ENCODE results near the gene ITGA11. TPM values are rescaled to one million over a fixed set of nuclear protein-coding genes. Genes with fewer than 3 reads are reported as not detected.

The ITGA11 gene
- polyA plus RNA-seq, 1 donor, result 2.3 TPM

DNA sequence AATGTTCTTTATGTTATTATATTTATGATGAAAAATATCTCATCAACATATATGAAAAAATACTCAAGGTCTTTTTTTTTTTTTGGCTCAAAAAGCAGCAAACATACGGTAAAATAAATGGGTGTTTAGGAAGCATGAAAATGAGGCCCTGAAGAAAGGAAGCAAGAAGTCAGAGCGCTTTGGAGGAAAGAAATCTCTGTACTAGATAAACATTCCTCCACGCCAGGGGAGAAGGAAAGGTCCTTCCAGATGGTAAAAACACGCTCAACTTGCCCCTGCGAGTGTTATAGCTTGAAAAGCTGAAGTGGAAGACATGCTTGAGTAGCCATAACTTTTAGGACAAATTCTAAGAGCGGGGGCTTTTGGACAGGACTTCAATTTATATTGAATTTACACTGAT lies 101.5 kb downstream of the ITGA11 start:
- DNase-seq, result no peak

DNA sequence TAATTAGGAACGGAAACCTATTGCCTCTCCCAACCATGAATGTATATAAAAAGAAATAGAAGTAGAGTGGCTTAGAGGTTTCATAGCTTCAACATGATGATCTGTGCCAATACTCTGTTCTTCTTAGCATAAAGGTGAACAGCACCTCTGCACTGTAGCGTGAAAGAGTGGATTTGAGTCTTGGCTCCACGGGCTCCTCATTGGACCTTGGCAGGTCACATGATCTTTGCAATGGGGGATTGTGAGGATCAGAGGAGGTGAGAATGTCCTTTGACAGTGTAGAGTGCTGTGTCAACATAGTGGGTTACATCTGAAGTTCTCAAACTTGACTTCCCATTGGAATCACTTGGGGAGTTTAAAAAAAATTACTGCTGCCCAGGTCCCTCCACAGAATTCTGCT lies 103.0 kb downstream of the ITGA11 start:
- DNase-seq, result no peak

DNA sequence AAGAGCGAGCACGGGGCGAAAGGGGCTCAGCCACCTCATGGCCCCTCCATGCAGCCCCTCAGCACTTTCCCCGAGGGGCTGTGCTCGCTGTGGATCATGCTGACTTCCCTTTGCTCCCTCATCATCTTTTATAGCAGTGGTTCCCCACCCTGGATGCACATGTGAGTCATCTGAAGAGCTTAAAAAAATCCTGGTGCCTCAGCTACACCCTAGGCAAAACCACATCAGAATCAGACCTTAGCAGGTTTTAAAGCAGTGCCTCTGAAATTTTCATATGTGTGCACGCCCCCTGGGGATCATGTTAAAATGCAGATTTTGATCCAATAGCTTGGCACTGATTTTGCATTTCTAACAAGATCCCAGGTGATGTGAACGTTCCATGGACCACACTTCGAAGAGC lies 103.5 kb downstream of the ITGA11 start:
- DNase-seq, result no peak

DNA sequence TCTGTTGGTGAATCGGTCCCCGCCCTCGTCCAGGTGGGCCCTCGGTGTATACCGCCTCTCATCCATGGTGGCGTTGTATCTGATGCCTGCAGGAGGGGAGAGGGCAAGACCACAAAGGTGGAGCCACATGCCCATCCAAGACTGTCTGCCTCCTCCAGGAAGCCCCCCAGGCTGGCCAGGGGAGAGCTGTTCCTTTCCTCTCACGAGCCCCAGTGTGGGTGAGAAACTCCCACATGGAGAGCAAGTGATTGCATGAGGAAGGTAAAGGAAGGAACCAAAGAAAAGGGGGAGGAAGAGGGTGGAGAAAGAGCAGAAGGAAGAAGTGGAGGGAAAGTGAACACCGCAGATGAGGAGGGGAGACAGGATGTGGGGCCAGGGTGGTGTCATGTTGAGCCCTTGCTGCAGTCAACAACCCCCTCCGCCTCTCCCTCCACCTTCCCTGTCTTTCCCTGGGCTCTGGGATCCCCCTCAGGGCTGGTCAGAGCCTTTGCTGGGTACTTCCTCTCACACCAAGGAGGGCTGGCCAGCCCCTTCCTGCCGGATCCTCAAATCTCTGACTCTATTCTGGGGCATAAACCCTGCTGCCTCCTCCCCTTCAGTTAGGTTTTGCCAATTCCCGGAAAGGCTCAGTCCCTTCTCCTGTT lies 105.1 kb downstream of the ITGA11 start:
- DNase-seq, result no peak

DNA sequence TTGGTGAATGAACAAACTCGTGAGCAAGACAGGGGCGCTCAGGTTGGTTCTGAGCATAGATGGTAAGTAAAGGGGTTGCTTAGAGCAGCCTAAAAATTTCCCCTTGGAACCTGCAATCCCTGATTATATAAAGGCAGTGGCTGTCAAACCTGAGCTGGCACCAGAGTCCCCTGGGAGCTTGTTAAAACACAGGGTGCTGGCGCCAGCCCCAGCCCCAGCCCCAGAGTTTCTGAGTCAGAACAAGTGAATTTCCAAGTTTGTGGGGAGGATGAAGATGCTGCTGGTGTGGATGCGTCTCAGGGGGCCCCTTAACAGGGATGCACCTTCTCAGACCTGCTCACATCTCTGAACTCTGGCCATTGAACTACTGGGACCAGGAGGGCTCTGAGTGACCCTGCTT lies 106.2 kb downstream of the ITGA11 start:
- no peak for DNase-seq

DNA sequence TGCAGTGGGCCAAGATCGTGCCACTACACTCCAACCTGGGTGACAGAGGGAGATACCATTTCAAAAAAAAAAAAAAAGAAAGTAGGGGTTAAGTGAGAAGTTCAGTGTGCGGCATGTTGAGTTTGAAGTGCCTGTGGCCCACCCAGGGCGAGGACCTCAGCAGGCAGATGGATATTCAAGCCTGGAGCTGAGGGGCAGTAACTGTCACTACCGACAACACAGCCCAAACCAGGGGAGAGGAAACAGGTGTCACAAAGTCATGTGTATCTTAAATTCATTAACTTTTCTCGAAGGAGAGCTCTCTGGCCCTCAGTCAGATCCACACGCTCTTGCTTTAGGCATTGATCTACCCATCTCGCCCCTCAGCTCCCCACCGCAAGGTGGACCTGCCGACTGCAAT lies 109.2 kb downstream of the ITGA11 start:
- no peak for DNase-seq

DNA sequence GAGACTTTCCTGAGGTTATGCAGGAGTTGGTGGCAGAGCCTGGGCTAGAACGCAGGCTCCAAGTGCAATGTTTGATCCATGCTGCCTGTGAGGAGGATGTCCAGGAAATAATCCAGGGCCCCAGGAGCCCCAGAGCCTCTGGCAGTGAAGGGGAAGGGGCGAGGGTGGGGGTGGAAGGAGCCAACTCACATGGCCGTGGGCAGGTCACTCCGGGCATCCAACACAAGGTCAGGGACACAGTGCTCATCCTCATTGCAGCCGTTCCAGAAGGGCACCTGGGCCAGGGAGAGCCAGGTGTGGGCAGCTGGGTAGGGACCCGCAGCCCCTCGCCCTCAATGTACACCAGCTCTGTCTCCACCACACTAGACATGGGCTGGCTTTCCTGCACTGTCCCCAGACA lies 110.7 kb downstream of the ITGA11 start:
- DNase-seq, result no peak

DNA sequence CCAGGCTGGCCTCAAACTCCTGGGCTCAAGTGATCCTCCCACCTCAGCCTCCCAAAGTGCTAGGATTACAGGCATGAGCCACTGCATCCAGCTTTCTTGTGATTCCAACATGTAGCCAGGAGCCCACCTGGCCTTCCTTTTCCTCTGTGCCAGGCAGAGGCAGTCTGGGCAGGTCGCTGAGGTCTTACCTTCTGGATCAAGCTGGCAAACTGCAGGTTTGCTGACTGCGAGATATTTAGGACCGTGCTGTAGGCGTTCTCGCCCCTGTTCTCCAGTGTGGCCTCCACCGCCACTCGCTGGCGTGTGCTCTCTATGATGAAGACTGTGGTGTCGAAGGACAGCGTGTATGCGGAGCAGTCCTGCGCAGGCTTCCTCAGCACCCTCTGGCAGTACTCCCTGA lies 112.0 kb downstream of the ITGA11 start:
- DNase-seq, result no peak

DNA sequence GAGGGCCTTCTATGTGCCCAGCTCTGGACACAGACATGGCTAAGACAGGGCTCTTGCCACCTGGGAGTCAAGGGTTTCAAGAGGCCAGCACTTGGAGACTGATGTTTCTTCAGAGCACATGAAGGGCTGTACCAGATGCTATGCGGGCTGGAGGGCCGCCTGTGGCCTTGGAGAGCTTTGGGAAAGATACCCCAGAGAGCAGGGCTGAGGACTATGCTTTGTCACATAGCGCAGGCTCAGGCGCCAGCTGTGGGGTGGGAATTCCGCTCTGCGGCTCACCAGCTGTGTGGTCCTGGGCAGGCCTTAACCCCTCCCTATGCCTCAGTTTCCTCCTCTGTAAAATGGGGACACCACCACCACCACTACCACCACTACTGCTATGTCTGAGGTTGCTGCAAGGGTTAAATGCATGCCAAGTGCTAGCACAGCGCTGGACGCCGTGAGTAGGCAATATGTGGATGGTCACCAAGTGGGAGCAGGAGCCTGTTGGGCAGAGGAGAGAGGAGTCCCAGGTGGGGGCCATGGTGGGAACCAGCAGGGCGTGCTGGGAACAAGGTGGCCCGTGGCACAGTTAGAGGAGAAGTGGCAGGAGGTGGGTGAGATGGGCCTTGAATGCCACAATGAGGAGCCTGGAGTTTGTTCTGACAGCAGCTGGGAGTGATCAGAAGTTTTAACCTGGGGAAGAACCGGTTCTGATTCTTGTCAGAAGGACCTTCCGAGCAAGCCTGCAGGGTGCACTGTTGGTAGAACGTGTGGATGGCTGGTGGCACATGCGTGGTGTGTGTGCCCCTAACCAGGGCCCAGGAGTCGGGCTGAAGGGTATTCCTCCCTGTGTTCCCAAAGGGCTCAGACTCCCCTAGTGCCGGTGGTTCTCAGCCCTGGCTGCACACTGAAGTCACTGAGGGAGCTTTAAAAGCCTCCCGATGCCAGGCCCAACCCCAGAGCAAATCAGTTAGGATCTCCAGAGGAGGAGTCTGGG lies 112.7 kb downstream of the ITGA11 start:
- no peak for DNase-seq

DNA sequence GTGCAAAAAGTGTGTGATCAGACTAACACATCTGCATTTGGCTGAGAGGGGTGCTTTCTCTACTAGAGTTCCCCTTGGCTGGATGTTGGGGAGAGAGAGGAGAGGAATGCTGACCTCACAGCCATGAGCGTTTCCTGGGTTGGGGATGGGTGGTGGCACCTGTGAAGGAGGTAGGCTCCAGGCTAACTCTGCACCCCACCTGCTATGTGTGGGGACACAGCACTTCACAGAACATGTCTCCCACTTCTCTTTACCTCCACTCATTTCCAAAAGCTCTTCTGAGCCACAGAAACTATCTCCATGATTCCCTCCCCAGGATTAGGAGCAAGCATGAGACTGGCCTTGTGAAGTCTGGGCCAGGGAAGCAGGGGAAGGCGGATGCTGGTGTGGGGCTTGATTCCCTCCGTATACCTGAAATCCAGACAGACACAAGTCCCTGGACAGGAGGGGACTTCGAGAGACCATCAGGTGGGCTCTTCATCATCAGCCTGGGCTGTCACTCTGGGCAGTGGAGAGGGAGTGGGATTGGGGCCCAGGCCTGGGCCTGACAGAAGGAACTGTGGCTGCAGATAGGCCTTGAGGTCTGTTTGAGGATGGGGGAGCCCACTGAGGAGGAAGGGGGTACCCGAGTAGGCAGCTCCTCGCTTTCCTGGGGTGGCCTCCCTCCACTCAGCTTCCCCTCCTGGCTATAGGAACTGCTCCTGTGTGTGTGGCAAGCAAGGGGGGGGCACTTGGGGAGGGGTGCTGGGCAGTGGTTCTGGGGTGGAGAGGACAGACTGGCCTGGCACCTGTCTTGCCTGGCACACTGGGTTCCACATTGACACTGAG lies 113.7 kb downstream of the ITGA11 start:
- no peak for DNase-seq

DNA sequence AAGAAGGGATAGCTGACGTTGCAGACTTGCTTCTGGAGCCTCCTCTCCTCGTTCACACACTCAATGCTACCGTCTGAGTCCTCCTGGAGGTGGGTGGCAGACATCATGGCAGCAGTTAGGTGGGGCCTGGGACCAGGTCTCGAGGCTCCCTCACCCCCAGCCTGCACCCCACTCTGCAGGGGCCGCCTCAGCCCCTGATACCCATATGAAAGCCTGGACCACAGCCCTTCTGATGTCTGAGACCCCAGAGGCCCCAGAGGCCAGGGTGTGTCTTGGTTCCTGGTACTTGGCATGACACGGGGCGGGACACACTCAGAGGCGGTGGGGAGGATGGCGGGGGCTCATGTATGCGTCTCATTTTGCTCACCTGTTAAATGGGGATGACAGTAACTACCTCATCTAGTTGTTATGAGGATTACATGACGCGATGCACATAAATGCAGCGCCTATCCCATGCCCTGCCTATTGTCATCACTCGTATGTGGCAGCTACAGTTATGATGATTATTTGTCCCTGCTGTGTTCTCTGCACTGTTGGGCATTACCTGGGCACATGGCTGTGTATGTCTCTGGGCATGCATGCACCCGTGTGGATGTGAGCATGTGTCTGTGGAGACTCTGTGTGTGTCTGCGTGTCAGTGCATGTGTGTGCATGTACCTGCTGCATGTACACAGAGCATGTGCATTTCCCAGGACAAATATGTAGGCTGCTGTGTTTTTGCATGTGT lies 114.5 kb downstream of the ITGA11 start:
- no peak for DNase-seq

DNA sequence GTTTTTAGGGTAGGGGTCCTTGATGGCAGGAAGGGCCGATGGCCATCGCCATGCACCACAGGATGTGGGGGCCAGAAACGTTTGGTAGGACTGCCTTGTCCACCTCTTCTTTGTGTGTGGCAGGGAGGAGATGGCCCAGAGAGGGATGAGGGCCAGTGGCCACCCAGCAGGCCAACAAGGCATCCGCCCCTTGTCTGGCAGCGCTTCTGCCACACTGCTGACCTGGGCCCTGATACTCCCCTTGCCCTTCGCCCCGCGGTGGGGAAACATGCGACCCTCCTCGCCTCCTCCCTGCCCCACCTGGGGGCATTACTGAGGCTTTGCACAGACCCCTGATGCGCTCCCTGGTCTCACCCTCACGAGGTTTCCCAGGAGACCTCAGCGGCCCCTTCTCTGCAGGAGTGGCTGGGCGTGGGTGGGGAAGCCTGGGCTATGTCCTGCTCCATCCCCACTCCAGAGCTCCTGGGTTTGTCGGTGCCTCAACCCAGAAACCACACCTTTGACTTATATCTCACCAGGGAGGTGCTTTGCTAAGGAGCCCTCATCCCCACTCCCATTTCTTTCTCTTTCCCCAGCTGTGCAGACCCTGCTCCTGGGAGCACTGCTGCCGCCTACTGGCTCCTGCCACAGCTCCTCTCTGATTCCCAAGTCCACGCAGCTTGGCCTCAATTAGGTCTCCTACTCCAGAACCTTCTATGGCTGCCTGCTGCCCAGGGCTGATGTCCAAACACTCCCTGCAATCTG lies 115.7 kb downstream of the ITGA11 start:
- no peak for DNase-seq

DNA sequence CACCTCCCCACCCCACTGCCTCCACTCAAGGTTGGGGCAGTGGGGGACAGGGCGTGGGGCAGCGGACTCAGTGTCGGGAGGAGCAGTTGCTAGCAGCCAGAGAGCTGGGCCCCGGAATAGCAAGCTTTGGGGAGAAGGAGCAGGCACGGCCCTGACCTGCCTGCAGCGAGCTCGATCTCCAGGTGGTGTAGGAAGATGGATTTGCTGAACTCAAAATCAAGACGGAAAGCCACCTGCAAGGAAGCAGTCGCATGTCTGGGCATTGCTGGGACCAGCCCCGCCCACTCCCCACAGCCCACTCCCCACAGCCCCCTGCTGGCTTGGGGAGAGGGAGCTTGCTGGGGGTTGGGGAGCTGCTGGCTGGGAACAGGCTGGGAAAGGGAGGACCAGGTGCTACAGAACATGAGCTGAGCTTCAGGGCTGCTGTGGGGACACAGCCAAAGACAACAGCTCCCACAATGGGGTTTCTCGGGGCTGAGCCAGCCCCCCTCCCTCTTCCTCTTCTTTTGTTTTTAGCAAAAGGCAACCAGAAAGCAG lies 116.4 kb downstream of the ITGA11 start:
- no peak for DNase-seq

DNA sequence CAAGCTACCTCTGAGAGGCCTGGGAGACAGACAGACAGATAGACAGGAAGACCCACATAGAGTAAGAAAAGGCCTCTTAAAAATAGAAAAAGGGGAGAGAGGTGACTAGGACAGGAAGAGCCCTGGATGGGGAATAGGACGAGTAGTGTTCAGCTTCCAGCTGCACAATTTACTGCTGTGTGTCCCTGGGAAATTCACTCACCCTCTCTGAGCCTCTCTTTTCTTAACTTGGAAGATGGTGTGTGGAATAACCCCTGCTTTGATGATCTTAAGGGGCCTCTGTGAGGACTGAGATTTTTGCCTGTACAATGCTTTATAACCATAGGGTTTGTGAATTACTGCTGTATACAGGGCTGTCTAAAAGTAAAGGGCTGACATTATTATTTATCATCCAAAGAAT lies 116.9 kb downstream of the ITGA11 start:
- no peak for DNase-seq

DNA sequence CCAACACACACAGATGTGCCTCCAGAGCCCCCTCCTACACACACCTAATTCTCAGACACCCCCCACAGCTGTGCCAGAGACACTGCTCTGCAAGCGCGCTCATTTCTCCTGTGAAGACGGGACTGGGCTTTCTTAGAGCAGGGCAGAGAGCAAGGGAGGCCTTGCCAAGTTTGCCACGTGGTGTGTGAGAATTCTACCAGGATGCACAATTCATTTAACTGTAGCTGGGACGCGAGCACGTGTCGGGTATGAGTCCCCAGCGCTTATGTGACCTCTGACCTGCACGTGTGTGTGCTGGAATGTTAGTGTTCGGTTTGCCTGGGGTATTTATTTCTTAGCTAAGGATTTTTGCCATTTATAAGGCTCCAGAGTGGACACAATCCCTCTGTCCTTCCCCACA lies 117.4 kb downstream of the ITGA11 start:
- DNase-seq, result no peak

DNA sequence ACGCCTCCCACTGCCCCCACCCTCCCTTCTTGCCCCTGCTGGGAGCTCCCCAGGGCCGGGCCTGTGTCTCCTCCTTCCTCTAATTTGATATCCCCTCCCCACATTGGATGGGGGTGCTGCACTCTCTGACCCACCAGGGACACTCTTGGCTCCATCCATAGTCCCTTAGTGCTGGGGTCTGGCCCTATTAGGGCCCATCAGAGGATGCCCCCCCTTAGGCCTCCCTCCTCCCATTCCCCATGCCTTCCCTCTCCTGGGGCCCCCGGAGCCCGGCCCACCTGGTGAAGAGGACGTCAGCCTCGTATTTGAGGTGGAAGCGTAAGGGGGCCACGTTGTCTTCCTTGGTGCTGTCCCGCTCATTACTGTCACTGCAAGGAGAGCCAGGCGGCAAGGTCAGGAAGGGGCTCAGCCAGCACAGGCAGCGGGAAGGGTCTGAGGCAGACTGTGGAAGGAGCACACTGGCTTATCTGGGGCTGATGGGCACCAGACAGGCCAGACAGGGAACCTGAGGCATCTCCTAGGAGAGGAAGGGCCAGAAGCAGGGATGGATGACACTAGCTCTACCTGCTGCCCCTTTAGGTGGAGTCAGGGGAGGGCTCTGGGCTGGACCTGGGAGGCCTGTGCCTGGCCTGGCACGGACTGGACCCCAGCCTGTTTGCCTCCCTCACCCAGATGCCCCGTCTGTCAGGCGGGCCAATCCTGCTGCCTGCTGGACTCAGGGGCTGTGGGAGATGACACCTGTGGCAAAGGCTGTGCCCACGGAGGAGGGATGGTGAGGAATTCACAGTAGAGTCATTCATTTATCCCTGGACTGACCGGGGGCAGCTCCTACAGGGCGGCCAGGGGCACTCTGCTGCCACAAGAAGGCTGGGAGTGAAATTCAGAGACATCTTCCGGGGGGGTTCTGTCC lies 118.2 kb downstream of the ITGA11 start:
- DNase-seq, result no peak

DNA sequence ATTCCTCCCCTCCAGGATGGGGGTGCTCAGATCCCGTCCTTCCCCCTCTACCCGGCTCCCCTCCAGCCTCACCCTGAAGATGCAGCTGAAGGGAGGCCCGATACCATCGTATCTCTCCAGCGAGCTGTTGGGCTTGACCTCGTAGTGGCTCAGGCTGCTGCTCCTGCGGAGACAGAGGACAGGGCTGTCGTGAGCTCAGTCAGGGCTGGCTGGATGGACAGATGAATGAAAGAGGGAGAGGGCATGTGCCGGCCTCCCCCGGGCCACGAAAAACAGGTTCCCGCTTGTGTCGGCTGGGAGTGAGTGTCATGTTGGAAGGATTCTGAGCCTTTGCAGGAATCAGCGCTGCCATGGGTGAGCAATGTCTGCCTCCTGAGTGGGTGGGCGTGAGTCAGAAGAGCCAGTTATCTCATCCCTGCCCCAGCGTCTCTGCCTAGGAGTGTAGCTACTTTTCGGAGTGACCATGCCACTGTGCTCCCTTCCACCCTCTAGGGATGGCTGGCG lies 119.2 kb downstream of the ITGA11 start:
- DNase-seq, result no peak

DNA sequence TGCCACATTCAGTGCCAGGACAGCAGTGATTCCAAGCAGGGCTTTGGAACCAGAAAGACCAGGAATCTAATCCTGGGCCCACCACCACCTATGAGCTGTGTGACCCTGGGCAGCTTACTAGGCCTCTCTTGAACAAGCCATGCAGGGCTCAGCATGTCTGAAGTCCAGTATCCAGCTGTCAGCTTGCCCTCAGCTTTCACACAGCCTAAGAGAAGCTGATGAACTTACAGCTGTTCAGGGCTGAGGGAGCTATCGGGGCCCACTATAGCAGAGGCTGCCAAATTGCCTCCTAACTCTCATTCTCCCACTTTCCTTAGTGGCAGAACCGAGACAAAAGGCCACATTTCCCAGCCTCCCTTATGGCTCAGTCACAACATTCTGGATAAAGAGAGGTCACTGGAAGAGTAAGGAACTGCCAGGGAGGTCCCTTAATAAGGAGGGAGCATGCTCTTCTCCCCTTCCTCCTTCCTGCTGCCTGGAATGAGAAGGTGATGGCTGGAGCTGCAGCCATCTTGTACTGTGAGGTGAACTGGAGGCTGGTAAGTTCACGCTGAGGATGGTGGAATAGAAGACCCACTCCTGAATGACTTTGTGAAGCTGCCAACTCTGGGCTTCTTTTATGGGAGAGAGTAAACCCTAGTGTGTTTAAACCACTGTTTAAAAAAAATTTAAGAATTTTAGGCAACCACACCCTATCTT lies 120.0 kb downstream of the ITGA11 start:
- DNase-seq, result no peak

DNA sequence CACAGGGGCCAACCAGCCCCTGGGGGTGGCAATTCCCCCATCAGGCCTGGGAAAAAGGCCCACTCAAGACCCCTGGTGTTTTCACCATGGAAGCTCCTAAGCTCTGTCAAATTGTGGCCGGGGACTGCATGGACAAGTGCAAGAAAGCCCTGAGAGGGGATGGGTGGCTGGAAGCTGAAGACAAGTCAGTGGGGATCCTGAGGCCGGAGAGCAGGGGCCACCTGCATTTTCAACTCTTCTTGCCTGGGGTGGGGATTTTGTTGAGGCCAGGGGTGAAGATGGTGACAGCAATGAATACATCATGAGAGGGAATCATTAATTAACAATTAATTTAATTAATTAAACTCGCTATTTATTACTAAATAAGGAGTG lies 120.5 kb downstream of the ITGA11 start:
- DNase-seq, result no peak

Measured in hindlimb muscle (tissue), 1 donor.